NCI-H2029 treated with DMSO at 0.1 percent for 48 hours (cell line): ENCODE results near the gene PRDM2.

Source experiments
- DNase-seq: peaks from one replicate; lab custom pipeline; 2025; lab: John Stamatoyannopoulos, UW

Gene PRDM2

GRCh38 chr1:13764588-13765332 is 64.8 kb downstream of the PRDM2 start:
- no peak for DNase-seq

- no peak for DNase-seq
These were observed 66.9 kb downstream of the PRDM2 start for GRCh38 chr1:13766592-13767564.

DNA sequence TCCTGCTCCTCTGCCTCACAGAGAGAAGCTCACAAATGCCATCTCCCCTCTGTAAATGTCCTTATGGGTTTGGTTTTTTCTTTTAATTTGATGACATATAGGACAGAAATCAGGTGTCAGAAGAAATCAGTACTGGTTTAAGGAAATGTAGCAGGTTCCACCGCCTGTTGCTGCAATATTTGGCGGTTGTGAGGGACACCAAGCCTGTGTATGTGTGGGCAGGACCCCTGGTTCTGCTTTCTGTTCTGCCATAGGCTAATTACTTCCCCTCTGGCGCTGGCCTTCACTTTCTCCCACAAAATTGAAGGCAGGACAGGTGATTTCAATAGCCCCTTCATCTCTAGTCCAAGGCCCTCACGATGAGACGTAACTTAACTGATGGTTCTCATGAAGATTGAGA is 69.2 kb downstream of the PRDM2 start:
- no peak for DNase-seq

- no peak for DNase-seq
These were observed 69.8 kb downstream of the PRDM2 start for GRCh38 chr1:13769830-13770229.

DNA sequence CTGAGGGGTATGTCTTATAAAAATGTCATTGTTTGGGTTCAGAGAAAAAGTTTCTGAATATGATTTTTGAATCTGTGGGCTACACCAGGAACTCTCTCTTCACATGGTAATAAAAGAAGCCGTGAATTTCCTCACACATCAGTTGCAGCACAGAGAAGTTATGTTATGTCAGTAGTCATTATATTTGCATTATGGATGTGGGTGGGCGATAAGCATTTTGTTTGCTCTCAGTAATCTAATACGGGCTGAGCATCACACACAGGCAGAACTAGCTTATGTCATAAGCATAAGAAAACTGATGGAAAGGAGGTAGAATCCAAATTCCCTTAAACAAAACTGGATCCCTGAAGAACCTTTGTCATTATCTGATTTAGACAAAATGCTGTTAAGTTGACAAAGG is 70.8 kb downstream of the PRDM2 start:
- DNase-seq, result no peak

DNA sequence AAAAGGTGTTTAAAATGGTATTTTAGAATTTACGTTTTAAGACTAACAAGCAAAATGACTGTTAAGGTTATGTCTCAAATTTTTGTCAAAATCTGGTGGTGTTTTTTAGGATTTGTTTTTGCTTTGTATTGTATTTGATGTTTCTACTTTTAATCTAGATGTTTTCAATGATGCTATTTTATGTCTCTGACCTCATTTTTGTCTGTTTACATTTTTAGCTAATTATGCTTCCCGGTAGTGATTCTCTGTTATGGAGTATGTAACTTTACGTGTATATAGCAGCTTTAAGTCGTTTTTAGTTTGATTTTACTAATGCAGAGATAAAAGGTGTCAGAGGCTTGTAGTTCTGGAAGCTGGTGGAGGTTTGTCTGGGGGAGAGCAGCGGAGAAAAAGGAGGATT is 71.8 kb downstream of the PRDM2 start:
- DNase-seq, result no peak

DNA sequence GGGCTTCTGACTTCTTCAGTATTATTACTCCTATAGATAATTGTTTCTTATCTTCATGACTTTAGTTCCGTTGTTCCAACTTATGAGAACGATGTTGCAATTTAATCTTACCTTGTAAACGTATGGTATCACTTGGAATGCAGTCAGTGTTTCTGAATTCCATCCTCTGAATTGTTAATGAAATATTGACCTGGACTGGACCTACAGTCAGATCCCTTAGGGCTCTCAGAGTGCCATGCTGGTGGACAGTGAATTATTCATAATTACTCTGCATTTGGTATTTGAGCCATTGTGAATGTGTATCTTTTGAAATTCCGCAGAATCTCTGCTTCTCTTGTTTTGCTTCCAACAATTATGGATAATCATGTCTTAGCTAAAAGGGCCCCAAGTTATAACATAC is 72.3 kb downstream of the PRDM2 start:
- DNase-seq, result no peak

DNA sequence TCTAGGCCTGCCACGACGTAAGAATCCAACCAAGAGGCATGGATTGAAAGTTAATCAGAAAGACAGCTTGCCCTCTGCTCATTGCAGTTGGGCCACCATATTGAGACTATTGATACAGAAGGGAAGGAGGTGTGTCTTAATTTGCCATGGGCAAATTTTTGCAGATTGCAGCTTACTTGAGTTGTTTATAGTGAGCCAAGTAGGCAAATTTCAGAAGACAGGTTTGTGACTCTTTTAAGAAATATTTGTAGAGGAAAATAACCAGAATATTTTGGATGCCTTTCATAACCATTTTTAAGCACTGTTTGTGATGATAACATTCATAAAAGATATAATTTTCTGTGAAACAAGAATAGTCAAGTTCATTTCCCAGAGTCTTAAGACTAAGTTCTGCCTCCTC is 74.1 kb downstream of the PRDM2 start:
- DNase-seq, result no peak

DNA sequence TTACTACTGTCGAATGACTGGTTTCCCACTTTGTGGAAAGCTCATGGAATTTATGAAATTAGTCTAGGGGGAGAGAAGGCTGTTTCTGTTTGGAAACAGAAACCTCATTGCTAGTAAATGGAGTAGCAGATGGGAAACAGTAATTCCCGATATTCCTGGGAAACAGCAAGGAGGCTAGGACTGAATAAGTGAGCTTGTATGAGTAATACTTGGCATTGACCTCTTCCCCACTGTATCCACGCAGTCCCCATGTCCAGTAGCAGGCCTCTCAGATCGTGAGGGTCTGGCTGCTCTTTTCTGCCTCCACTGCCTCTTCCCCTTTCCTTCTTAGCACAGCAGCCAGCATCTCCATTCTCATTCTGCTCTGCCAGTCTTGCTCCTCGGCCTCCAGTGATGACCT is 75.5 kb downstream of the PRDM2 start:
- DNase-seq, result no peak

- no peak for DNase-seq
These were observed 75.9 kb downstream of the PRDM2 start for GRCh38 chr1:13775916-13776315.

DNA sequence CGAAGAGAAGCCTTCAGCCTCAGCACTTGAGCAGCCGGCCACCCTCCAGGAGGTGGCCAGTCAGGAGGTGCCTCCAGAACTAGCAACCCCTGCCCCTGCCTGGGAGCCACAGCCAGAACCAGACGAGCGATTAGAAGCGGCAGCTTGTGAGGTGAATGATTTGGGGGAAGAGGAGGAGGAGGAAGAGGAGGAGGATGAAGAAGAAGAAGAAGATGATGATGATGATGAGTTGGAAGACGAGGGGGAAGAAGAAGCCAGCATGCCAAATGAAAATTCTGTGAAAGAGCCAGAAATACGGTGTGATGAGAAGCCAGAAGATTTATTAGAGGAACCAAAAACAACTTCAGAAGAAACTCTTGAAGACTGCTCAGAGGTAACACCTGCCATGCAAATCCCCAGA is 78.4 kb downstream of the PRDM2 start:
- DNase-seq, result no peak

GRCh38 chr1:13779930-13780329 is 79.9 kb downstream of the PRDM2 start:
- no peak for DNase-seq

- no peak for DNase-seq
These were observed 80.8 kb downstream of the PRDM2 start for GRCh38 chr1:13780780-13781179.

DNA sequence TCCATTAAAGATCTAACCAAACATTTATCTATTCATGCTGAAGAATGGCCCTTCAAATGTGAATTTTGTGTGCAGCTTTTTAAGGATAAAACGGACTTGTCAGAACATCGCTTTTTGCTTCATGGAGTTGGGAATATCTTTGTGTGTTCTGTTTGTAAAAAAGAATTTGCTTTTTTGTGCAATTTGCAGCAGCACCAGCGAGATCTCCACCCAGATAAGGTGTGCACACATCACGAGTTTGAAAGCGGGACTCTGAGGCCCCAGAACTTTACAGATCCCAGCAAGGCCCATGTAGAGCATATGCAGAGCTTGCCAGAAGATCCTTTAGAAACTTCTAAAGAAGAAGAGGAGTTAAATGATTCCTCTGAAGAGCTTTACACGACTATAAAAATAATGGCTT is 81.2 kb downstream of the PRDM2 start:
- no peak for DNase-seq

DNA sequence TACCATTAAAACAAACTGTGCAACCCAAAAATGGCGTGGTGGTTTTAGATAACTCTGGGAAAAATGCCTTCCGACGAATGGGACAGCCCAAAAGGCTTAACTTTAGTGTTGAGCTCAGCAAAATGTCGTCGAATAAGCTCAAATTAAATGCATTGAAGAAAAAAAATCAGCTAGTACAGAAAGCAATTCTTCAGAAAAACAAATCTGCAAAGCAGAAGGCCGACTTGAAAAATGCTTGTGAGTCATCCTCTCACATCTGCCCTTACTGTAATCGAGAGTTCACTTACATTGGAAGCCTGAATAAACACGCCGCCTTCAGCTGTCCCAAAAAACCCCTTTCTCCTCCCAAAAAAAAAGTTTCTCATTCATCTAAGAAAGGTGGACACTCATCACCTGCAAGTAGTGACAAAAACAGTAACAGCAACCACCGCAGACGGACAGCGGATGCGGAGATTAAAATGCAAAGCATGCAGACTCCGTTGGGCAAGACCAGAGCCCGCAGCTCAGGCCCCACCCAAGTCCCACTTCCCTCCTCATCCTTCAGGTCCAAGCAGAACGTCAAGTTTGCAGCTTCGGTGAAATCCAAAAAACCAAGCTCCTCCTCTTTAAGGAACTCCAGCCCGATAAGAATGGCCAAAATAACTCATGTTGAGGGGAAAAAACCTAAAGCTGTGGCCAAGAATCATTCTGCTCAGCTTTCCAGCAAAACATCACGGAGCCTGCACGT is 82.1 kb downstream of the PRDM2 start:
- DNase-seq, result no peak

- DNase-seq, result no peak
These were observed 82.8 kb downstream of the PRDM2 start for GRCh38 chr1:13782634-13783360.

GRCh38 chr1:13783551-13783950 is 83.6 kb downstream of the PRDM2 start:
- DNase-seq, result no peak

DNA sequence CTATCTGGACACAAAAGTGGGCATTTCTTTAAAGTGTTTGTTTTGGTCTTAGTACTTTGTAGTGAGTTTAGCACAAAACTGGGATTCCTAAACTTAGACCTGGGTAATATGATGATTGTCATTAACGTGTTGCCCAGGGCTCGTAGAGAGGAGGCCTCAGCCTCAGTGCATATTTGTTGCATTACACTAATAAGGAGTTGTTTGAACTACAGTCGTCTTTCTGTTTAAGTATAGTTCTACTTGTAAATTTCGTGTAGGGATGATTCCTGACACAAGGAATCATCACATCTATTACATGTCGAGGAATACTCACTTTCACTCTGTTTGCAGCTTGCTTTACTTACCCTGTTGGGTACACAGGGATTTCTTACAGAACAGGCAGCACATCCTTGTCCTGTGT is 85.0 kb downstream of the PRDM2 start:
- no peak for DNase-seq

DNA sequence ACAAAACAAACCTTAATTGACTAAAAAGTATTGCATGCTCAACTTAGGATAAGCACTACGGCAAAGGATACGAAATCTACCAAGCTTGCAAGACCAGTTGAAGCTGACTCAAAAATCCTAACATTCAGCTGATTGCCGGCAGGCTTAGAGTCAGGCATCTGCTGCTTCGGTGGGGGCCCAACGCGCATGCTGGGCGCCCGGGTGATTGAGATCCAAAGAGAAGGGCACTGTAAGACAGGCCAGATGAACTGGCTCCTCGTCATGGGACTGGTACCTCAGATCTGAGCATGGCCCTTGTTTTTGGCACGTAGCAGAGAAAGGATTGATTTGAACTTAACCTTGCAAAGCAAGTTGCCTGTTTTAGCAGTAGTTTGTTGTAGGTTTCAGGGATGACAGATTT is 86.6 kb downstream of the PRDM2 start:
- DNase-seq, result no peak

- DNase-seq, result no peak
These were observed 88.8 kb downstream of the PRDM2 start for GRCh38 chr1:13788795-13789194.

GRCh38 chr1:13790290-13791030 is 90.5 kb downstream of the PRDM2 start:
- no peak for DNase-seq
